HG03135 (cell line): ENCODE measurements around the gene UGT2B17.
A peak's percentile ranks its signal among the peaks of the same experiment; 100 is the strongest.
"Not testable (repeated sequence)": the region's sequence is repeated elsewhere in the genome, so short reads cannot be mapped to it uniquely, and the experiment has no call there.

Source experiments
- ATAC-seq: cut with Tn5 transposase; IDR thresholded peaks from one replicate; pipeline ENCODE4 v1.9.1; 2021; ENCODE audit warnings: mild to moderate bottlenecking, moderate library complexity; ENCODE audit not compliant: unreplicated experiment

UGT2B17 gene

DNA sequence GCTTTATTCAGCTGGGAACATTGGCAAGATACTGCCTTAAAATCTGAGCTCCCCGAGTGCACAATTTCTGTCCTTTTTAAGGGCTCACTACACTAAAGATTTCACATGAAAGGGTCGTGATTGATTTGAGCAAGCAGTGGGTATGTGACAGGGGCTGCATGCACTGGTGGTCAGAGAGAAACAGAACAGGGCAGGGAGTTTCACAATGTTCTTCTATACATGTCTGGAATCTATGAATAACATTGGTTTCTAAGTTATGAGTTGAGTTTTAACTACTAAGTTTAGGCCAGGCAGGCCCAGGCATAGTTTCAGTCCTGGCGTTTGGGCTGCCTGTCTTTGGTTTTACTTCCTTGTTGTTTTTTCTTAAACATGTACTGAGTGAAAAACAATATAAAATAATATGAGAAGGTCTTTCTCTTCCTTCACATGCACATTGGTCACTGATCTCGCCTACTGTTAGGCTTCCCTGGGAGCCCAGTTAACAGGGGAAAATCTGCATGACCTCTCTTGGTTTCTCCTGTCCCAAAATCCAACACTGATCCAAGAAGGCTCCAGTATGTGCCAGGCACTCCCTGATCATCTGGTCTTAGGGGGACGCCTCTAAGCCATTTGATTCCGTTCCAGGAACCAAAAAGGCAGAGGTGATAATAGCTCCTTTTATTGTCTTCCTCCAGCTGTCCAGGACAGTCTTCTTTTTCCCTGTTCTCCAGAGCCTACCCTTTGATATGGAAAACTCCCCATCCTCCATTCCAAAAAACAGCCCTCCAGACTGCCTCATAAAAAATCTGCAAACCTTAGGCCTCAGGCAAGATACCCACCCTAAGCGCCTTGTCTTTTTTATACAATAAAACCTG, at the start of gene UGT2B17:
Gene UGT2B17, minus strand, starts transcription at position 51 of the 854 bp plus-strand sequence. CDS start 7,838 bp downstream, outside the sequence.
- peak; percentile 81 for ATAC-seq

- ATAC-seq, result not testable (repeated sequence)
Measured at GRCh38 chr4:68622731-68623130, 46.6 kb upstream of the UGT2B17 start.

GRCh38 chr4:68617003-68617698, 41.0 kb upstream of the UGT2B17 start:
- ATAC-seq, result no peak

DNA sequence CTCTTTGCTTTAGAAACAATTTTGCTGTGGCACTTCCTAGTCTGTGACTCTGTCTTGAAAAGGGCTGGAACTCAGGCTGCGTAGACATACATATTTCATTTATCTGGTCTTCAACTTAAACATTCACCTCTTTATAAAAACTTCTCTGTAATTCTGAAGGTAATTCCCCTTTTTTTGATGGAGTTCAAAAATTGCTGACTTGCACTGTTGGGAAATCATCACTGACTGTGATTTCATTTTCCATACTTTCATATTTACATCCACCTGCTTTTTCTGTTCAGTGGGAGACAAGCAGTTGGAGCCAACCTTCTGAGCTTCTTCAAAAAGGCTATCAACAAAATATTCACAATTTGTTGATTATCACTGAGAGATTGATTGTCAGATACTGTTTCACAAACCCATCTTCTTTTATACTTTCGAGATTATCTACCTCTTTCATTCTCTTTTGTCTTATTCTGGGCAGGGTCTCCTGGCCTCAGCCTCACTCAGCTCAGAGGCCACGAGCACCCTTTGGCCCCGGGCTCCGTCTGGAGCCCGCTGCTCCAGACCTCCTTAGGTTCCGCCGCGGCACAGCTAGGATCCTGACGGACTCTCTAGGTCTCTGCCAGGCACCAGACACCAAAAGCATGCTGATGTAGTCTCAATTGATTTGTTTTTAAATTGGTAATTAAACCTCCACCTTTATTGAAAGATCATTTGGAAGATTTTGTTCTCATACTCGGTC, 39.7 kb upstream of the UGT2B17 start:
- no peak for ATAC-seq

GRCh38 chr4:68613752-68614151, 37.6 kb upstream of the UGT2B17 start:
- ATAC-seq, result no peak

- ATAC-seq, result no peak
Measured at GRCh38 chr4:68606240-68606639, 30.1 kb upstream of the UGT2B17 start.

DNA sequence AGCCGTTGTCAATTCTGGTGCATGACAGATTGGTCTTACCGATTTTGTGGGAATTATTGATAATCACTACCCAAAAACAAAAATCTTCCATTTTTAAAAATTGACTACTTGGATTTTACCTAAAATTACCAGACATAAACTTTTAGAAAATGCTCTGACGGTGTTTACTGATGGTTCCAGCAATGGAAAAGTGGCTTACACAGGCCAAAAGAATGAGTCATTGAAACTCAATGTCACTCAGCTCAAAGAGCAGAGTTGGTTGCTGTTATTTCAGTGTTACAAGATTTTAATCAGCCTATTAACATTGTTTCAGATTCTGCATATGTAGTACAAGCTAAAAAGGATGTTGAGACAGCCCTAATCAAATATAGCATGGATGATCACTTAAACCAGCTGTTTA, 23.0 kb upstream of the UGT2B17 start:
- ATAC-seq, result no peak

DNA sequence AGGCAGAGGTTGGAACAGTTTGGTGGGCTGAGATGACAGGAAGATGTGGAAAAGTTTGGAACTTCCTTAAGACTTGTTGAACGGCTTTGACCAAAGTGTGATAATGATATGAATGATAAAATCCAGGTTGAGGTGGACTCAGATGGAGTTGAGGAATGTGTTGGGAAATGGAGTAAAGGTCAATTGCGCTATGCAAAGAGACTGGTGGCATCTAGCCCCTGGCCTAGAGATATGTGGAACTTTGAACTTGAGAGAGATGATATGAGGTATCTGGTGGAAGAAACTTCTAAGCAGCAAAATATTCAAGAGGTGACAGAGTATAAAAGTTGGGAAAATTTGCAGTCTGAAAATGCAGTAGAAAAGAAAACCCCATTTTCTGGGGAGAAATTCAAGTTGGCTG, 21.4 kb upstream of the UGT2B17 start:
- no peak for ATAC-seq

DNA sequence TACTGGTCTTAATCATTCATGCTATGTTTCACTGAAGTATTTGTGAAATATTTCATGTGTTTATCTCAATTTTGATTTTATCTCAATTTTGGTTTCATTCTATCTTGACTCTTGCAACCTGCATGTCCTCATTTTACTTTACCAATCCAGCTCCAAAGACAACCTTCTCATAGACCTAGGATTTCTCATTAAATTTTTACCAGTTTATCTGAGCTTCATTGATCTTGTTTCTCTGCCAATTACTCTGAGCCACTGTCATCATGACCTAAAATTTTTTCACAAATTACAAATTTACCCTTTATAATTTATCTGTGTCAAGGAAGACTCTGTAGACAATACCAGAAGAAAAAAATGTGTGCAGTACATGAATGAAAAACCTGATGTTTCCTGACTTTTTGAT, 18.6 kb upstream of the UGT2B17 start:
- ATAC-seq, result no peak

- ATAC-seq, result no peak
Measured at GRCh38 chr4:68593112-68593511, 17.0 kb upstream of the UGT2B17 start.

DNA sequence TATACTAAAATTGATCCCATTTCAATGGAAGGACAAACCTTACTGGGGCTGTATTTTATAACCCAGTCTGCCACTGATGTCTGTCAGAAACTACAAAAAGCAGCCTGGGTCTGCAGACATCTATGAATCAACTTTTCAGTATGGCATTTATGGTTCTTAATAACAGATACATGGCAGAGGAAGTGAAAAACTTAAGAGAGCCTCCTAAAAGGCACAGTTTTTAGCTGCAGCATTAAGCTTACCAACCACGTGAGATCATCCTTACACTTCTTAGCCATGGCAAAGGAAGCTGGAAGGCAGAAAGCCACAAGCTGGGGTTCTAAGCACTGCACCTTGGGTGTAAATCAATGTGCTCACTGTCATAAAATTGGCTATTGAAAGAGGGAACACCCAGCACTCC, 16.6 kb upstream of the UGT2B17 start:
- no peak for ATAC-seq

DNA sequence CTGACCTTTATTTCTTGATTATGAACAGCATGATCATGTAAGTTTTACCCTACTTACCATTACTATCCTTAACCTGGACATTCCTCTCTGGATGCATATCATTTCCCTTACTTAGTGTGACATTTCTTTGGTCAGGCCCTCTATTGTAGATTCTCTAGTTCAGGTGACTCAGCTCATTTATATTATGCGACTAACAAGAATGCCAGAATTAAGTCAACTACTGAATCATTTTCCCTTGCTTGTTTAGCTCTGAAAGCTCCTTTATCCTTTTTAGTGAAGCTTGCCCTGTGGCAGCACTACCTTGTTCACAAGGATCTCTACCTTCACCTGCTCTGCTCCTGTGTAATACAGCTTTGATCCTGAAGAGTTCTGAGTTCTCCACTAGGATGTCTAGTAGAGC, 15.1 kb upstream of the UGT2B17 start:
- ATAC-seq, result no peak

- no peak for ATAC-seq
Measured at GRCh38 chr4:68589790-68590189, 13.7 kb upstream of the UGT2B17 start.

- ATAC-seq, result no peak
Measured at GRCh38 chr4:68582339-68582717, 6.2 kb upstream of the UGT2B17 start.

GRCh38 chr4:68581383-68582338, 5.5 kb upstream of the UGT2B17 start:
- no peak for ATAC-seq

- no peak for ATAC-seq
Measured at GRCh38 chr4:68577590-68577989, 1.5 kb upstream of the UGT2B17 start.

DNA sequence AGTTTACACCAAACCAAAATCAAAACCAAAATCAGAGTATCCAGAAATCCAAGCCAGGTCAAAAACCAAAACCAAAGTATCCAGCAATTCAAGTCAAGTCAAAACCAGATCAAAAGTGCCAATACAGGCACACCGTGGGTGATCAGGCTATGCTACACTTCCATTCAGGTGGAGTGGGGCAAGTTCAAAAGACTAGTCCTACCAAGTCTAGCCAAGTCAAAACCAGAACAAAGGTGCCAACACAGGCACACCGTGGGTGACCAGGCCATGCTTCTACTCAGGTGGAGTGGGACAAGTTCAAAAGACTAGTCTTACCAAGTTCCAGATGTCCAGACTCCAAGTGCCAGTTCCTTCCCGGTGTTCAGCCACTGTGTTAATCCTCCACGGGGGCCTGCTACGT, 486 bp downstream of the UGT2B17 start:
- not testable (repeated sequence) for ATAC-seq

DNA sequence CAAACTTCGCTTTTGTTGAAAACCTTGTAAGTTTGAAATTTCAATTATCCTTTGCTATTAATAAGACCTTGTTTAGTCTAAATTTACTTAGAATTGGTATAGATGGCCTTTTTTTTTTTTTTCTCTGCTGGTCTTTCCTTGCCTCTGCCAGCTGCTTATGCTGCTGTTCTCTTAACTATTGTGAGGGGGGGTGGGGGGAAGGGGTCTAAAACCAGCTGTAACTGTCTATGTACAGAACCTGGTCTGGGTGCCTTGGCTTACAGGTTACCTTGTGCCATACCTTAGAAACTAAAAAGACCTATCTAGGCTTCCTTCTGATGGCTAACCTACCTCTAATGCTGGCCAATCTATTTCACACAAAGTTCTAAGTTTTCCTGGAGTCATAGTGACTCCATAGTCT, 1.0 kb downstream of the UGT2B17 start:
- ATAC-seq, result no peak

GRCh38 chr4:68572653-68573170, 3.4 kb downstream of the UGT2B17 start:
- no peak for ATAC-seq

- ATAC-seq, result no peak
Measured at GRCh38 chr4:68570122-68570507, 6.0 kb downstream of the UGT2B17 start.
